HL-60 (cell line): ENCODE measurements around the gene SPG21.

Source experiments
- DNase-seq, 2 experiments: peaks; one replicate each; pipeline ENCODE4 v3.0.0-alpha.2; 2010 to 2020; ENCODE audit warnings: low read depth in 1 of 2, low spot score in 1 of 2
- H3K27ac ChIP-seq: fragments of 250-450 bp; sonication (Bioruptor Pico); replicated peaks from 2 replicates; pipeline ENCODE4 v1.5.1; 2020; ENCODE audit warnings: mild to moderate bottlenecking, moderate library complexity
- H3K27me3 ChIP-seq: fragments of 250-450 bp; sonication (Bioruptor Pico); 2 replicates; pipeline ENCODE4 v1.5.1; 2021; ENCODE audit warnings: mild to moderate bottlenecking, moderate library complexity; ENCODE audit not compliant: insufficient read depth, poor library complexity, severe bottlenecking
- H3K4me3 ChIP-seq: replicated peaks from 2 replicates; pipeline ENCODE4 v1.5.1; 2011; ENCODE audit warnings: mild to moderate bottlenecking, control low read depth, low read length; ENCODE audit not compliant: insufficient read depth
- GABPA ChIP-seq: IDR thresholded peaks from 2 replicates; pipeline ENCODE4 v1.6.1; 2012; ENCODE audit warnings: low read depth
- POLR2AphosphoS5 ChIP-seq: IDR thresholded peaks from 2 replicates; pipeline ENCODE4 v1.6.1; 2012; ENCODE audit warnings: low read depth
- SPI1 ChIP-seq: IDR thresholded peaks from 2 replicates; pipeline ENCODE4 v1.6.1; 2012; ENCODE audit warnings: low read depth, mild to moderate bottlenecking, borderline replicate concordance
- TF ChIP-seq, protein P1 (sequence below): IDR thresholded peaks from one replicate; pipeline ENCODE4 v1.5.1; 2011; ENCODE audit warnings: low read length, control low read depth, inconsistent platforms; ENCODE audit not compliant: insufficient read depth
- TF ChIP-seq, protein P2 (sequence below): IDR thresholded peaks from 2 replicates; pipeline ENCODE4 v1.6.1; 2012; ENCODE audit warnings: low read depth; ENCODE audit not compliant: insufficient replicate concordance

Gene SPG21

DNA sequence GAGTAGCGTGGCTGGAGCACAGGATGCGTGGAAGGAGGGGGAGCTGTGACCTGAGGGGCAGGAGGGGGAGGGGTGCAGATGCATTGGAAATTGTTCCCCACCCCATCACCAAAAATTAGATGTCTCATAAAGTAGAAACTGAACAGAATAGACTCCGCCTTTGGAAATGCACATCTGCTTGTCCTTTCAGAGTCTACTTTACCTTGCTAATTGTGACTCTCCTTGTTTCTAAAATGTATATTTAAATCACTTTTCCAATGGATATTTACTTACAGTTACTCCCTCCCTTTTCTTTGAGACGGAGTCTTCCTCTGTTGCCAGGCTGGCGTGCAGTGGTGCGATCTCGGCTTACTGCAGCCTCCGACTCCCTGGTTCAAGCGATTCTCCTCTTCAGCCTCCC is 30.6 kb downstream of the SPG21 start:
- DNase-seq = no peak

DNA sequence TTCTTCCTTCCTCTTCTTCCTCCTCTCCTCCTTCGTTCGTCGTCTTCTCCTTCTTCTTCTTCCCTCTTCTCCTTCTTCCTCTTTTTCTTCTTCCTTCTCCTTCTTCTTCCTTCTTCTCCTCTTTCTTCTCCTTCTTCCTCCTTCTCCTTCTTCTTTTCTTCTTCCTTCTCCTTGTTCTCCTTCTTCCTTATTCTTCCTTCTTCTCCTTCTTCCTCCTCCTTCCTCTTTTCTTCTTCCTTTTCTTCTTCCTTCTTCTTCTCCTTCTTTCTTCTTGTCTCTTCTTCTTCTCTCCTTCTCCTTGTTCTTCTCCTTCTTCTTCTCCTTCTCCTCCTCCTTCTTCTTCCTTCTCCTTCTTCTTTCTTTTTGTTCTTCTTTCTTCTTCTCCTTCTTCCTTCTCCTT is 35.3 kb downstream of the SPG21 start:
- Histone ChIP-seq H3K27me3 (no peaks in the 10 kb centered on the region), H3K4me3 (no peak overlapping the region), H3K27ac (no peak overlapping the region)
- no peak for TF ChIP-seq POLR2AphosphoS5
- TF ChIP-seq, protein P1, sequence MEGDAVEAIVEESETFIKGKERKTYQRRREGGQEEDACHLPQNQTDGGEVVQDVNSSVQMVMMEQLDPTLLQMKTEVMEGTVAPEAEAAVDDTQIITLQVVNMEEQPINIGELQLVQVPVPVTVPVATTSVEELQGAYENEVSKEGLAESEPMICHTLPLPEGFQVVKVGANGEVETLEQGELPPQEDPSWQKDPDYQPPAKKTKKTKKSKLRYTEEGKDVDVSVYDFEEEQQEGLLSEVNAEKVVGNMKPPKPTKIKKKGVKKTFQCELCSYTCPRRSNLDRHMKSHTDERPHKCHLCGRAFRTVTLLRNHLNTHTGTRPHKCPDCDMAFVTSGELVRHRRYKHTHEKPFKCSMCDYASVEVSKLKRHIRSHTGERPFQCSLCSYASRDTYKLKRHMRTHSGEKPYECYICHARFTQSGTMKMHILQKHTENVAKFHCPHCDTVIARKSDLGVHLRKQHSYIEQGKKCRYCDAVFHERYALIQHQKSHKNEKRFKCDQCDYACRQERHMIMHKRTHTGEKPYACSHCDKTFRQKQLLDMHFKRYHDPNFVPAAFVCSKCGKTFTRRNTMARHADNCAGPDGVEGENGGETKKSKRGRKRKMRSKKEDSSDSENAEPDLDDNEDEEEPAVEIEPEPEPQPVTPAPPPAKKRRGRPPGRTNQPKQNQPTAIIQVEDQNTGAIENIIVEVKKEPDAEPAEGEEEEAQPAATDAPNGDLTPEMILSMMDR = no peak
- TF ChIP-seq GABPA = no peak
- TF ChIP-seq, protein P2, sequence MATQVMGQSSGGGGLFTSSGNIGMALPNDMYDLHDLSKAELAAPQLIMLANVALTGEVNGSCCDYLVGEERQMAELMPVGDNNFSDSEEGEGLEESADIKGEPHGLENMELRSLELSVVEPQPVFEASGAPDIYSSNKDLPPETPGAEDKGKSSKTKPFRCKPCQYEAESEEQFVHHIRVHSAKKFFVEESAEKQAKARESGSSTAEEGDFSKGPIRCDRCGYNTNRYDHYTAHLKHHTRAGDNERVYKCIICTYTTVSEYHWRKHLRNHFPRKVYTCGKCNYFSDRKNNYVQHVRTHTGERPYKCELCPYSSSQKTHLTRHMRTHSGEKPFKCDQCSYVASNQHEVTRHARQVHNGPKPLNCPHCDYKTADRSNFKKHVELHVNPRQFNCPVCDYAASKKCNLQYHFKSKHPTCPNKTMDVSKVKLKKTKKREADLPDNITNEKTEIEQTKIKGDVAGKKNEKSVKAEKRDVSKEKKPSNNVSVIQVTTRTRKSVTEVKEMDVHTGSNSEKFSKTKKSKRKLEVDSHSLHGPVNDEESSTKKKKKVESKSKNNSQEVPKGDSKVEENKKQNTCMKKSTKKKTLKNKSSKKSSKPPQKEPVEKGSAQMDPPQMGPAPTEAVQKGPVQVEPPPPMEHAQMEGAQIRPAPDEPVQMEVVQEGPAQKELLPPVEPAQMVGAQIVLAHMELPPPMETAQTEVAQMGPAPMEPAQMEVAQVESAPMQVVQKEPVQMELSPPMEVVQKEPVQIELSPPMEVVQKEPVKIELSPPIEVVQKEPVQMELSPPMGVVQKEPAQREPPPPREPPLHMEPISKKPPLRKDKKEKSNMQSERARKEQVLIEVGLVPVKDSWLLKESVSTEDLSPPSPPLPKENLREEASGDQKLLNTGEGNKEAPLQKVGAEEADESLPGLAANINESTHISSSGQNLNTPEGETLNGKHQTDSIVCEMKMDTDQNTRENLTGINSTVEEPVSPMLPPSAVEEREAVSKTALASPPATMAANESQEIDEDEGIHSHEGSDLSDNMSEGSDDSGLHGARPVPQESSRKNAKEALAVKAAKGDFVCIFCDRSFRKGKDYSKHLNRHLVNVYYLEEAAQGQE = no peak
- no peak for TF ChIP-seq SPI1
- no peak for DNase-seq

More for the DNA sequence above, 30.6 kb downstream of the SPG21 start:
- Histone ChIP-seq H3K4me3 (no peak overlapping the region), H3K27me3 (no peaks in the 10 kb centered on the region), H3K27ac (no peak overlapping the region)
- TF ChIP-seq, protein P2 = no peak
- no peak for TF ChIP-seq POLR2AphosphoS5

DNA sequence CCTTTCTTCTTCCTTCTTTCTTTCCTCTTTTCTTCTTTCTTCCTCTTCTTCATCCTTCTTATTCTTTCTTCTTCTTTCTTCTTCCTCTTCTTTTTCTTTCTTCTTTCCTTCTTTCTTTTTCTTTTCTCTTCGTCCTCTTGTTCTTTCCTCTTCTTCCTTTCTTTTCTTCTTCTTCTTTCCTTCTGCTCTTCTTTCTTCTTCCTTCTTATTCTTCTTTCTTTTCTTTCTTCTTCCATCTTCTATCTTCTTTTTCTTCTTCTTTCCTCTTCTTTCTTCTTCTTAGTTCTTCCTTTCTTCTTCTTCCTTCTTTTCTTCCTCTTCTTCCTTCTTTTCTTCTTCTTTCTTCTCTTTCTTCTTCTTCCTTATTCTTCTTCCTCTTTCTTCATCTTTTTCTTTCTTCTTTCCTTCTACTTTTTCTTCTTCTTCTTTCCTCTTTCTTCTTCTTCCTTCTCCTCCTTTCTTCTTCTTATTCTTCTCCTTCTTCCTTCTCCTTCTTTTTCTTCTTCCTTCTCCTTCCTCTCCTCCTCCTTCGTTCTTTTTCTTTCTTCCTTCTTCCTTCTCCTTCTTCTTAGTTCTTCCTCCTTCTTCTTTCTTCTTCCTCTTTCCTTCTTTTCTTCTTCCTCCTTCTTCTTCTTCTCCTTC is 37.8 kb downstream of the SPG21 start:
- no peak overlapping the region for H3K27ac ChIP-seq
- no peak for TF ChIP-seq SPI1
- no peak for TF ChIP-seq POLR2AphosphoS5
- TF ChIP-seq, protein P1 = no peak
- no peak for TF ChIP-seq GABPA
- TF ChIP-seq, protein P2 = no peak
- DNase-seq = no peak
- no peaks in the 10 kb centered on the region for H3K27me3 ChIP-seq
- no peak overlapping the region for H3K4me3 ChIP-seq

DNA sequence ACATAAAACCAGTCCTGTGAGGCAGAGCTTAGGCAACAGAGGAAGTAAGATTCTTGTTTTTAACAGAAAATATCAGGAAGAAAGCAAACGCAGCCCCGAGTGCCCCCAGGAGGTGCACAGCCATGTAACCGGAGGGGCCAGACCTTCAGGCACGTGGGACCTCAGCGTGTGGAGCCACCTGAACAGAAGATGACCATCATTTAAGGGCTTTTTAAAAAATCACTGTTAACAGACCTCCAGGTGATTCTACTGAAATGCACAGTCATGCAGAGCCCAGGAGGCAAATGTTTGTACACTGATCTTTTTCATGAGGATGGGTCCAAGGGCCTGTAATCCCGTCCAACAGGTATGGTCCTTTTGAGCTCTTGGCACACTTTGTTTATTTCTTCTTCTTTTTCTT is 38.8 kb downstream of the SPG21 start:
- peak in 1 of 2 experiments; percentile 48 for DNase-seq
- Histone ChIP-seq H3K27me3 (no peaks in the 10 kb centered on the region), H3K4me3 (no peak overlapping the region), H3K27ac (peak overlapping the region; percentile 26; the same call in 1 of the 2 replicates)
- TF ChIP-seq, protein P2 = no peak
- TF ChIP-seq GABPA = no peak
- no peak for TF ChIP-seq SPI1
- no peak for TF ChIP-seq POLR2AphosphoS5
- TF ChIP-seq, protein P1 = no peak
